Astrocyte of the cerebellum (primary cell): ENCODE data around the gene NPBWR2.

Experiments
- DNase-seq: peaks from one replicate; pipeline ENCODE4 v3.0.0-alpha.2; 2011; ENCODE audit warnings: low read depth
- H3K4me3 ChIP-seq: 2 replicates; pipeline ENCODE4 v1.5.1; 2011; ENCODE audit warnings: mild to moderate bottlenecking, low read depth, low read length, moderate library complexity
- CTCF ChIP-seq: IDR thresholded peaks from 2 replicates; pipeline ENCODE4 v1.5.1; 2012; ENCODE audit warnings: low read length, low read depth, moderate library complexity, mild to moderate bottlenecking; ENCODE audit errors: missing control alignments
- in situ Hi-C: cut with HindIII; loops from 2 replicates; pipeline ENCODE4 v1.10.0; 2017; ENCODE audit warnings: low sequenced_read_pairs

The NPBWR2 gene

GRCh38 chr20:64053841-64054661 is 53.3 kb downstream of the NPBWR2 start:
- in situ Hi-C loops = loop anchor here (5.0 kb wide), 1 partner anchor 52 kb away; no protein-coding TSS in a partner anchor
- H3K4me3 ChIP-seq = no peak overlapping the region
- TF ChIP-seq CTCF = peak; percentile 23
- DNase-seq = no peak
